Neural cell (in vitro differentiated cells): ENCODE measurements around the gene SPEG.

Experiments
- CTCF ChIP-seq: fragments of 450-650 bp; IDR thresholded peaks from 2 replicates; pipeline ENCODE4 v1.5.1; 2014; ENCODE audit warnings: antibody characterized with exemption, mild to moderate bottlenecking, moderate library complexity; ENCODE audit not compliant: poor library complexity, severe bottlenecking
- EP300 ChIP-seq: fragments of 450-650 bp; conservative IDR thresholded peaks from 2 replicates; pipeline ENCODE4 v1.6.1; 2014; ENCODE audit warnings: antibody characterized with exemption, mild to moderate bottlenecking, moderate library complexity; ENCODE audit not compliant: poor library complexity, severe bottlenecking
- EZH2 ChIP-seq: fragments of 200-600, 300-800 bp; shearing (Covaris generic), sonication (generic); IDR thresholded peaks from 2 replicates; pipeline ENCODE4 v1.6.1; 2014; ENCODE audit warnings: antibody characterized with exemption, low read length, borderline replicate concordance, mild to moderate bottlenecking; ENCODE audit not compliant: insufficient read depth, poor library complexity, severe bottlenecking
- MXI1 ChIP-seq: fragments of 450-650 bp; conservative IDR thresholded peaks from 2 replicates; pipeline ENCODE4 v1.6.1; 2014; ENCODE audit warnings: antibody characterized with exemption, mild to moderate bottlenecking; ENCODE audit not compliant: poor library complexity, severe bottlenecking
- POLR2AphosphoS5 ChIP-seq: IDR thresholded peaks from 2 replicates; pipeline ENCODE4 v1.6.1; 2012
- RAD21 ChIP-seq: fragments of 450-650 bp; conservative IDR thresholded peaks from 2 replicates; pipeline ENCODE4 v1.6.1; 2014; ENCODE audit warnings: antibody characterized with exemption, mild to moderate bottlenecking, moderate library complexity
- SMC3 ChIP-seq: fragments of 450-650 bp; conservative IDR thresholded peaks from 2 replicates; pipeline ENCODE4 v1.6.1; 2014; ENCODE audit warnings: antibody characterized with exemption, mild to moderate bottlenecking, moderate library complexity; ENCODE audit not compliant: poor library complexity
- TAF1 ChIP-seq: IDR thresholded peaks from 2 replicates; pipeline ENCODE4 v1.6.1; 2012; ENCODE audit warnings: low read depth

- no peak for TF ChIP-seq CTCF
- TF ChIP-seq SMC3: no peak
- TF ChIP-seq EZH2: no peak
- TF ChIP-seq MXI1: no peak
- no peak for TF ChIP-seq EP300
- TF ChIP-seq POLR2AphosphoS5: no peak
- TF ChIP-seq RAD21: no peak
- TF ChIP-seq TAF1: no peak
These were observed 64.9 kb downstream of the SPEG start for GRCh38 chr2:219499555-219499954.
